Muscle of leg (tissue), 11 donors: ENCODE measurements around the gene TRUB1. TPM values are rescaled to one million over a fixed set of nuclear protein-coding genes. Genes with fewer than 3 reads are reported as not detected.

Experiments used
- DNase-seq: peaks from one replicate; pipeline ENCODE4 v3.0.0; 2013
- H3K27ac ChIP-seq: one replicate; pipeline ENCODE4 v1.5.1; 2013; ENCODE audit warnings: mild to moderate bottlenecking, low read length, control low read depth
- H3K27me3 ChIP-seq: one replicate; pipeline ENCODE4 v1.6.1; 2013; ENCODE audit warnings: low read length; ENCODE audit not compliant: control insufficient read depth, insufficient read depth
- H3K36me3 ChIP-seq: one replicate; pipeline ENCODE4 v1.6.1; 2013; ENCODE audit warnings: low read length; ENCODE audit not compliant: control insufficient read depth, insufficient read depth
- H3K4me1 ChIP-seq: one replicate; pipeline ENCODE4 v1.6.1; 2013; ENCODE audit warnings: low read length; ENCODE audit not compliant: control insufficient read depth, insufficient read depth
- H3K4me3 ChIP-seq: one replicate; pipeline ENCODE4 v1.5.1; 2013; ENCODE audit warnings: low read length, control low read depth
- H3K9me3 ChIP-seq: replicated peaks from 2 replicates; pipeline ENCODE4 v1.6.1; 2013; ENCODE audit warnings: low read depth, low read length; ENCODE audit not compliant: control insufficient read depth
- WGBS: methylation state at CpG from one replicate; pipeline ENCODE4 v1.1.5; 2013; ENCODE audit warnings: missing lambda C conversion rate; ENCODE audit not compliant: insufficient coverage; 5-methylcytosine and 5-hydroxymethylcytosine counted together
- polyA plus RNA-seq, 8 donors: library from polyadenylated mRNA; unstranded; fragments of 120-200 nt; gene quantifications; one replicate each; pipeline versions ENCODE4 v1.2.1 to v1.2.3, GENCODE V29; 2013; ENCODE audit warnings: inconsistent platforms in 1 of 8, low replicate concordance in 1 of 8; ENCODE audit not compliant: insufficient read length in 8 of 8, insufficient read depth in 1 of 8
- total RNA-seq: library from RNA; stranded (reverse); fragments of 120-200 nt; gene quantifications from one replicate; pipeline ENCODE4 v1.2.4, GENCODE V29; 2013

TRUB1 gene
- total and polyA plus RNA-seq, 9 donors = 17.0 to 22.3 (median 18.5) TPM

GRCh38 chr10:114920459-114920858 lies 17.5 kb upstream of the TRUB1 start:
- Histone ChIP-seq H3K27me3 (no peaks in the 10 kb centered on the region), H3K4me3 (no peak overlapping the region), H3K9me3 (no peaks in the 10 kb centered on the region), H3K27ac (no peak overlapping the region), H3K4me1 (no peaks in the 10 kb centered on the region), H3K36me3 (no peaks in the 10 kb centered on the region)
- DNase-seq = no peak
- 100% methylated on average over 1 of the region's 1 CpG for WGBS

GRCh38 chr10:114922003-114922402 lies 16.0 kb upstream of the TRUB1 start:
- no peak for DNase-seq
- Histone ChIP-seq H3K36me3 (no peaks in the 10 kb centered on the region), H3K4me1 (no peaks in the 10 kb centered on the region), H3K27me3 (no peaks in the 10 kb centered on the region), H3K9me3 (no peaks in the 10 kb centered on the region), H3K4me3 (no peak overlapping the region), H3K27ac (no peak overlapping the region)
- no CpG with 5 or more reads among the region's 4 CpGs for WGBS

- Histone ChIP-seq H3K4me3 (no peak overlapping the region), H3K27me3 (no peaks in the 10 kb centered on the region), H3K36me3 (no peaks in the 10 kb centered on the region), H3K9me3 (no peaks in the 10 kb centered on the region), H3K27ac (no peak overlapping the region), H3K4me1 (no peaks in the 10 kb centered on the region)
- DNase-seq = no peak
- WGBS = no CpG with 5 or more reads among the region's 2 CpGs
These were observed 14.4 kb upstream of the TRUB1 start for GRCh38 chr10:114923551-114923950.

GRCh38 chr10:114925587-114926586 lies 12.1 kb upstream of the TRUB1 start:
- no peaks in the 10 kb centered on the region for H3K4me1 ChIP-seq
- no peak overlapping the region for H3K27ac ChIP-seq
- WGBS = no CpG with 5 or more reads among the region's 3 CpGs
- no peaks in the 10 kb centered on the region for H3K36me3 ChIP-seq
- no peak for DNase-seq
- H3K9me3 ChIP-seq = no peaks in the 10 kb centered on the region
- no peaks in the 10 kb centered on the region for H3K27me3 ChIP-seq
- no peak overlapping the region for H3K4me3 ChIP-seq

GRCh38 chr10:114928818-114929217 lies 9.2 kb upstream of the TRUB1 start:
- Histone ChIP-seq H3K27ac (no peak overlapping the region), H3K4me1 (no peaks in the 10 kb centered on the region), H3K27me3 (no peaks in the 10 kb centered on the region), H3K9me3 (no peaks in the 10 kb centered on the region), H3K36me3 (no peaks in the 10 kb centered on the region), H3K4me3 (no peak overlapping the region)
- 67% methylated on average over 2 of the region's 2 CpGs for WGBS
- DNase-seq = no peak

GRCh38 chr10:114930320-114930719 lies 7.7 kb upstream of the TRUB1 start:
- Histone ChIP-seq H3K4me1 (no peaks in the 10 kb centered on the region), H3K9me3 (no peaks in the 10 kb centered on the region), H3K36me3 (no peaks in the 10 kb centered on the region), H3K4me3 (no peak overlapping the region), H3K27ac (no peak overlapping the region), H3K27me3 (no peaks in the 10 kb centered on the region)
- DNase-seq = no peak
- WGBS = no CpG with 5 or more reads among the region's 4 CpGs

GRCh38 chr10:114931072-114931679 lies 6.8 kb upstream of the TRUB1 start:
- H3K9me3 ChIP-seq = no peaks in the 10 kb centered on the region
- DNase-seq = no peak
- no peak overlapping the region for H3K27ac ChIP-seq
- H3K27me3 ChIP-seq = no peaks in the 10 kb centered on the region
- WGBS = 83% methylated on average over 1 of the region's 2 CpGs
- H3K4me1 ChIP-seq = no peaks in the 10 kb centered on the region
- H3K4me3 ChIP-seq = no peak overlapping the region
- H3K36me3 ChIP-seq = no peaks in the 10 kb centered on the region

GRCh38 chr10:114932225-114932624 lies 5.8 kb upstream of the TRUB1 start:
- H3K4me3 ChIP-seq = no peak overlapping the region
- no peaks in the 10 kb centered on the region for H3K9me3 ChIP-seq
- DNase-seq = no peak
- H3K36me3 ChIP-seq = no peaks in the 10 kb centered on the region
- H3K27ac ChIP-seq = no peak overlapping the region
- no peaks in the 10 kb centered on the region for H3K27me3 ChIP-seq
- no peaks in the 10 kb centered on the region for H3K4me1 ChIP-seq

- WGBS = no CpG with 5 or more reads among the region's 2 CpGs
- Histone ChIP-seq H3K36me3 (no peaks in the 10 kb centered on the region), H3K4me3 (no peak overlapping the region), H3K27me3 (no peaks in the 10 kb centered on the region), H3K9me3 (no peaks in the 10 kb centered on the region), H3K4me1 (no peaks in the 10 kb centered on the region), H3K27ac (no peak overlapping the region)
- peak; percentile 41 for DNase-seq
These were observed 5.0 kb upstream of the TRUB1 start for GRCh38 chr10:114932945-114933344.

GRCh38 chr10:114933588-114933987 lies 4.4 kb upstream of the TRUB1 start:
- H3K27me3 ChIP-seq = no peaks in the 10 kb centered on the region
- no peaks in the 10 kb centered on the region for H3K36me3 ChIP-seq
- H3K4me3 ChIP-seq = no peak overlapping the region
- no peaks in the 10 kb centered on the region for H3K9me3 ChIP-seq
- no peak for DNase-seq
- WGBS = 75% methylated on average over 2 of the region's 5 CpGs
- H3K27ac ChIP-seq = no peak overlapping the region
- H3K4me1 ChIP-seq = peaks cover under 1% of the 10 kb centered on the region
